Activated CD8-positive, alpha-beta T cell treated with anti-CD3 and anti-CD28 coated beads, Interleukin-2, amount 10 ng/mL, durations not matched to agents 7 days and 5 days (primary cell): ENCODE results near the gene RNF123. TPM values are rescaled to one million over a fixed set of nuclear protein-coding genes. Genes with fewer than 3 reads are reported as not detected.

Experiments
- ATAC-seq: fragments of 150-1000 bp; cut with Tn5 transposase; one replicate; pipeline ENCODE4 v1.10.0; 2021; ENCODE audit warnings: moderate library complexity
- CTCF ChIA-PET: fragments of 350-600 bp; sonication (Branson Sonifier 250); formaldehyde crosslinking; loops from one replicate; lab custom pipeline; 2021; ENCODE audit warnings: antibody characterized with exemption; lab: Charles Lee
- POLR2A ChIA-PET: fragments of 350-600 bp; sonication (Branson Sonifier 250); formaldehyde crosslinking; loops from one replicate; lab custom pipeline; 2021; ENCODE audit warnings: antibody characterized with exemption; lab: Charles Lee
- DNase-seq: peaks from one replicate; pipeline ENCODE4 v3.0.0-alpha.2; 2020
- H3K27ac Mint-ChIP-seq: one replicate; pipeline ENCODE4 v1.8.0; 2021; ENCODE audit warnings: mild to moderate bottlenecking, mixed read lengths
- H3K27me3 Mint-ChIP-seq: one replicate; pipeline ENCODE4 v1.8.0; 2021; ENCODE audit warnings: low read depth, mixed read lengths
- H3K36me3 Mint-ChIP-seq: one replicate; pipeline ENCODE4 v1.8.0; 2021; ENCODE audit warnings: low read depth, mixed read lengths
- H3K4me1 Mint-ChIP-seq: one replicate; pipeline ENCODE4 v1.8.0; 2021; ENCODE audit warnings: low read depth, mixed read lengths
- H3K4me3 Mint-ChIP-seq: one replicate; pipeline ENCODE4 v1.8.0; 2021; ENCODE audit warnings: mild to moderate bottlenecking, mixed read lengths
- H3K9me3 Mint-ChIP-seq: one replicate; pipeline ENCODE4 v1.8.0; 2022; ENCODE audit warnings: mixed read lengths; ENCODE audit not compliant: insufficient read depth
- total RNA-seq, 2 experiments: library from RNA; stranded (reverse); gene quantifications; one replicate each; pipeline ENCODE4 v1.2.3, GENCODE V29; 2021

The RNF123 gene
- total RNA-seq, 2 experiments from 2014 or later, result 36.3 to 45.8 TPM

DNA sequence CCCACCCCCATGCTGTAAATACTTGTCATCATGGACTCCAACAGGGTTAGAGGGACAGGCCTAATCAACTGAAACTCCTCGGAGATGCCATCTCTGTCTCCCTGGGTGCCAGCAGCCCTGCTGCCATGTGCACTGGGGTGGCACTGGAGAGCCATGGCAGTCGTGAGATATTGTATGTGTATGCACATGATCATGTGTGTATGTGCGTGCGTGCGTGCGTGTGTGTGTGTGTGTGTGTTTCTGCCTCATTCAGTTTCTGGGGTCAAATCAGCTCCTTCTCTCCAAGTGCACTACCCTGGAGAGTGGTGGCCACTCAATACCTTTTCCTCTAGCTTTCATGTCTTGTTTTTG, 18.4 kb upstream of the RNF123 start:
- Mint-ChIP-seq H3K36me3 (peaks cover 7% of the 10 kb centered on the region), H3K9me3 (no peaks in the 10 kb centered on the region), H3K27me3 (no peaks in the 10 kb centered on the region), H3K4me1 (peaks cover 26% of the 10 kb centered on the region), H3K4me3 (no peak overlapping the region), H3K27ac (no peak overlapping the region)
- no peak for DNase-seq
- ATAC-seq, result no peak
- POLR2A ChIA-PET, result no interaction called here
- CTCF ChIA-PET, result interaction anchor here (0.7 to 5.4 kb wide), 14 partner anchors 13 to 151 kb away, joined by 3 to 228 read pairs (median 4); partner anchors contain the start of gene INKA1

DNA sequence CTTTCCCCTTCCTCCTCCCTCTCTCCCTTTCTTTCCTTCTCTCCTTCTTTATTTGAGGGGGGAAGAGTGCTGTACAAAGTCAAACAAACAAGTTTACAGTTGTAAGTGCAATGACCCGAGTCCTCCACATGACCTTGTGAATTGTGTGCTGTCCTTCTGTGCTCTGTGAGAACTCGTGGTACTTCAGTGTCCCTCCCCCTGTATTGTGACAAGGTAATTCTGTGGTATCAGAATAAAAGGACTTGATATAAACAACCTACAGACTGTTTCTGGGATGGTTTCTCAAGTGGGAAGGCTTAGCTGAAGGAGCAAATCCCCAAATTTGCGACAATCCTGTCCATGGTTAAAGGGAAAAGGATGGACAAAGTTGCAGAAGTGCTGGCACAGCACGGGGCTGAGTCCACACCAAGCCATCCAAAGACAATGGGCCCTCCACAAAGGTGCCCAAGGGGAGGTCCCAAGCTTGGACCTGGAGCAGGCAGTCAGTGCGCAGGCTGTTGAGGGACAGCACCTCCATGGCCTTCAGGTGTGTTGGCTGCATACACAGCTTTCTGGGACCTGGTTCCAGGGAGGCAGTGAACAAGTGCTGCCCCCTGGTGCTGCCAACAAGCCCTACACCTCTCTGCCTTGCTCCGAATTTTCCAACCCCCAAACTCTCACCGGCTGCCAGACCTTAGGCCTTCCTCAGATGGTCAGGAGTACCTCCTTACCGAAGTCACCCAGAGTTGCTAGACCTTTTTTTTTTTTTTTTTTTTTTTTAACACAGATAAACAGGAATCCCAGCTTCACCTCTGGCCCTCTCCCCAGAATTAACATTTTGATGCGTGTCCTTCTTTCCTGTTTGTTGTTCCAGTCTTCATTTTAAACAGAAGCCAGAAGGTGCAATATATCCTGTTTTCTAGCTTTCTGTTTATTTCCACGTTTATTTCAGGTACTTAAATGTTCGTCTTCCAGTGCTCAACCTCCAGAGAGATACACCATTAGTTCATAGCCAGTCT, 17.8 kb upstream of the RNF123 start:
- CTCF ChIA-PET, result interaction anchor here (0.7 to 5.4 kb wide), 22 partner anchors 14 to 340 kb away, joined by 3 to 228 read pairs (median 4); partner anchors contain the start of genes BSN, DAG1 and INKA1
- Mint-ChIP-seq H3K4me1 (peaks cover 25% of the 10 kb centered on the region), H3K9me3 (no peaks in the 10 kb centered on the region), H3K27me3 (no peaks in the 10 kb centered on the region), H3K36me3 (peaks cover 11% of the 10 kb centered on the region), H3K4me3 (peak overlapping the region; percentile 69), H3K27ac (peak overlapping the region; percentile 72)
- ATAC-seq, result no peak
- peak; percentile 83 for DNase-seq
- POLR2A ChIA-PET, result interaction anchor here (0.5 to 1.0 kb wide), 4 partner anchors 71 to 277 kb away, joined by 3 read pairs; no protein-coding TSS in a partner anchor

DNA sequence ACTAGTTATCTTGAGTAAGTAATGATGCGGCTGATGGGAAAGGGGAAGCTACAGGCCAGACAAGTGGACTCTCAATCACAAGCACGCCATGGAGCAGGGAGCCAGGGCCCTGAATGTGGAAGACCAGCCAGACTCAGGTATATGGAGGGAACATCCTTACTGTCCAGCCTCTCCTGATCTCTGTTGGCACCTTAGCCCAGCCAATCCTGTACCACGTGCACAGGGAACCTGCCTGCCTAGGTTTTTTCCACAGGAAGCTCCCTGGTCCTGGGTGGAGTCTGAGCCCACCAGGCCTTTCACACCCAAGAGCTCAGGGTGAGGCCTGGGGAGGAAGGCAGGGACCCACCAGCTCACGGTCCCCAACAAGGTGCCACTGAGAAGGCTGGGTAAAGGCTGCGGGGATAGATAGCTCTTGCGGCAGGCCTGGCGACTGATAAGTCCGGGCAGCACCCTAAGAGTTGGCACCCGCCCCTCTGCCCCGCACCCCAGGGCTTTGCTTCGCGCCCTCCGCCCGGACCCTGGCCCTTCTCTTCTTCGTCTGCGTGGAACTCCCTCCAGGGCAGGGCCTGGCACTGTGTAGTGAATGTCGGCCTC, 16.1 kb upstream of the RNF123 start:
- ChIA-PET CTCF (interaction anchor here (0.8 to 5.4 kb wide), 5 partner anchors 28 to 174 kb away, joined by 3 to 228 read pairs (median 4); no protein-coding TSS in a partner anchor), POLR2A (interaction anchor here (0.9 to 1.0 kb wide), 3 partner anchors 9 to 133 kb away, joined by 3 to 9 read pairs (median 4); no protein-coding TSS in a partner anchor)
- Mint-ChIP-seq H3K9me3 (no peaks in the 10 kb centered on the region), H3K27ac (peak overlapping the region; percentile 99), H3K4me1 (peaks cover 28% of the 10 kb centered on the region), H3K4me3 (peak overlapping the region; percentile 93), H3K36me3 (peaks cover 21% of the 10 kb centered on the region), H3K27me3 (no peaks in the 10 kb centered on the region)
- no peak for ATAC-seq
- no peak for DNase-seq

DNA sequence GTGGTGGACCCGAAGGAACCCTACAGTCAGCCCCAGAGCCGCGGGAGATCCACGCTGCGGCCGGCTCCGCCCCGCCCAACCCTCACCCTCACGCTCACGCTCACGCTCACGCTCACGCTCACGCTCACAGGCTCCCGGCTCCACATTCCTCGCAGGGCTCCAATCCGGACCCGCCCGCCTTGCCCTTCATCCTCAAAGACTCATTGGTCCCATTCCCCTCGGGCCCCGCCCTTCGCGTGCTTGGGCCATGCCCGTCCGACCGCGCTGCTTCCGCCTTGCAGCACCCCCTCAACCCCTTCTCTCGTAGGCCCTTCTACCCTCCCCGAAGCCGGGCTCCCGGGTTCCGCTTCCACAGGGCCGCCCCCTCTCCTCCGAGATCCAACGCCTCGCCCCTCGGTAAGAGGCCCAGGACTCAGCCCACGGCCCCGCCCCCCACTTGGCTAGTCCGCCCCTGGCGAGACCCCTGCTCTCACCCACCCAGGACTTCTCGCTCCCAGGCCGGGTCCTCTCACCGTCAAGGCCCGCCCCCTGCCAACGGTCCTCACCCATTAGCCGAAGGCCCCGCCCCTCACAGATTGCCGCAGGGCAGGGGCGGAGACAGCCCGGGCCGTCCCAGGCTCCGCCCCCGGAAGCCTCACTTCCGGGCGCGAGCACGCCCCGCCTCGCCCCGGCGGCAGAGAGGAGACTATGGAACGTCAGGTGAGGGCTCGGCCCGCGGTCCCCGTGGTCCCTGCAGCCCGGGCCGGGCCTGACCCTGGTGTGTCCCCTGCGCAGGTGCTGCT, 15.5 kb upstream of the RNF123 start, which contains the start of gene APEH:
APEH (plus strand) TSS at position 637 of the 782 bp plus-strand sequence; CDS start at position 688, 51 bp downstream.
- Mint-ChIP-seq H3K4me1 (peaks cover 28% of the 10 kb centered on the region), H3K36me3 (peaks cover 25% of the 10 kb centered on the region), H3K9me3 (no peaks in the 10 kb centered on the region), H3K27ac (peak within 1 kb of the TSS; percentile 99), H3K27me3 (no peaks in the 10 kb centered on the region), H3K4me3 (peak within 1 kb of the TSS; percentile 93)
- CTCF ChIA-PET, result interaction anchor here (0.8 to 5.4 kb wide), 2 partner anchors 107 to 135 kb away, joined by 4 to 228 read pairs; no protein-coding TSS in a partner anchor
- POLR2A ChIA-PET, result interaction anchor here (1.0 kb wide), 1 partner anchor 134 kb away, joined by 9 read pairs; no protein-coding TSS in a partner anchor
- ATAC-seq, result peak; percentile 91
- peak; percentile 99 for DNase-seq

DNA sequence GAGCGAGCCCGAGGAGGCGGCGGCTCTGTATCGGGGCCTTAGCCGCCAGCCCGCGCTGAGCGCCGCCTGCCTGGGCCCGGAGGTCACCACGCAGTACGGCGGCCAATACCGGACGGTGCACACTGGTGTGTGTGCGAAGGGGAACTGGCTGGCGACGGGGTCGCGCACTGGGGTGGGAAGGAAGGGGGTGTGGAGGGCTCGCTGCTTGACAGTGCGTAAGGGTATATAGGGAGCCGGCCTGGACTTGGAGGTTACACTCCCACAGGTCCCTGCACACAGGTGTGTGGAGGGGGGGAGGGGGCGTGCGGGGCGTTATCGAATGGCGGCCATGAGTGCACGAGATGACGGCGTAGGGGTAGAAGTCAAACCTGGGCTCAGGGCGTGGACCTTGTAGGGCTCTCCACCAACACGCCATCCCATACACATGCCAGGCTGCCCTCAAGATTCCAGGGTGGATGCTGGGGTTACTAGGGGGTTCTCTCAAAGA, 14.8 kb upstream of the RNF123 start:
- ChIA-PET CTCF (no interaction called here), POLR2A (no interaction called here)
- no peak for ATAC-seq
- Mint-ChIP-seq H3K27me3 (no peaks in the 10 kb centered on the region), H3K4me1 (peaks cover 28% of the 10 kb centered on the region), H3K27ac (peak overlapping the region; percentile 99), H3K4me3 (peak overlapping the region; percentile 93), H3K36me3 (peaks cover 25% of the 10 kb centered on the region), H3K9me3 (no peaks in the 10 kb centered on the region)
- peak; percentile 45 for DNase-seq

DNA sequence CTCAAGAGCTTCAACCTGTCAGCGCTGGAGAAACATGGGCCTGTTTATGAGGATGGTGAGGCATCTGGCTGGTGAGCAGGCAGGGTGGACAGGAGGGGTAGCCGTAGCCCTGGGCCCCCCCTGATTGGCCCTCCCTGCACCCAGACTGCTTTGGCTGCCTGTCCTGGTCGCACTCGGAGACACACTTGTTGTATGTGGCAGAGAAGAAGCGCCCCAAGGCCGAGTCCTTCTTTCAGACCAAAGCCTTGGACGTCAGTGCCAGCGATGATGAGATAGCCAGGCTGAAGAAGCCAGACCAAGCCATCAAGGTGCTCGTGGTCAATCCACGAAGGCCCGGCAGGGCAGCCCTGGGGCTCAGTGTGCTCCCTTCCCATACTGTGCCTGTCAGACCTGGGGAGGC, 13.4 kb upstream of the RNF123 start:
- Mint-ChIP-seq H3K36me3 (peaks cover 32% of the 10 kb centered on the region), H3K9me3 (no peaks in the 10 kb centered on the region), H3K27ac (peak overlapping the region; percentile 52), H3K27me3 (no peaks in the 10 kb centered on the region), H3K4me3 (peak overlapping the region; percentile 93), H3K4me1 (peaks cover 28% of the 10 kb centered on the region)
- CTCF ChIA-PET, result interaction anchor here (2.2 kb wide), 1 partner anchor 136 kb away, joined by 12 read pairs; no protein-coding TSS in a partner anchor
- POLR2A ChIA-PET, result no interaction called here
- ATAC-seq, result no peak
- no peak for DNase-seq

DNA sequence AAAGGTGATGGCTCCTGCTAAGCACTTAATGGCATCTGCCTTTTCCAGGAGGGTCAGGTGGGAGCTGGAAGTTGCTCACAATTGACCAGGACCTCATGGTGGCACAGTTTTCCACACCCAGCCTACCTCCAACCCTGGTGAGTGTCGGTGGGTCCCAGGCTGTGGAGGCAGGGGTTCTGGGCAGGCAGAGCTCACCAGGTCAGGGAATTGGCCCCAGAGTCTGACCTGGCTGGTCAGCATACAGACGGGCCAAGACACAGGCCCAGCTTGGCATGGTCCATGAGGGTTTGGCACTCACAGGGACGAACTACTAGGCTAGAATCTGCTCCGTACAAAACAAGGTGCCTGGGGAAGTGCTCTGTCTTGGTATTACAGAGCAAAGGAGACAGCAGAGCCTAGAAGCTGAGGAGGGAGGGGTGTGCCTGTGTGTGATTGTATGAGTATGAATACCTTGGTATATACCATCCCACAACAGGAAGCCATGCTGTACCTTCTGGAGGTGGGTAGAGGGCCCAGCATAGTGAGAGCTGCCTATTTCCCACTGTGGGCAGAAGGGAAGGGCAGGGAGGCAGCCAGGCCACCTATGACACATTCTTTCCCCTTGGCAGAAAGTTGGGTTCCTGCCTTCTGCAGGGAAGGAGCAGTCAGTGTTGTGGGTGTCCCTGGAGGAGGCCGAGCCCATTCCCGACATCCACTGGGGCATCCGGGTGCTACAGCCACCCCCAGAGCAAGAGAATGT, 8.7 kb upstream of the RNF123 start:
- H3K4me3 Mint-ChIP-seq, result no peak overlapping the region
- H3K36me3 Mint-ChIP-seq, result peaks cover 41% of the 10 kb centered on the region
- no peak for ATAC-seq
- DNase-seq, result no peak
- POLR2A ChIA-PET, result no interaction called here
- peaks cover 9% of the 10 kb centered on the region for H3K4me1 Mint-ChIP-seq
- H3K27me3 Mint-ChIP-seq, result no peaks in the 10 kb centered on the region
- no peaks in the 10 kb centered on the region for H3K9me3 Mint-ChIP-seq
- no peak overlapping the region for H3K27ac Mint-ChIP-seq
- CTCF ChIA-PET, result interaction anchor here (2.0 kb wide), 1 partner anchor 141 kb away, joined by 7 read pairs; no protein-coding TSS in a partner anchor

DNA sequence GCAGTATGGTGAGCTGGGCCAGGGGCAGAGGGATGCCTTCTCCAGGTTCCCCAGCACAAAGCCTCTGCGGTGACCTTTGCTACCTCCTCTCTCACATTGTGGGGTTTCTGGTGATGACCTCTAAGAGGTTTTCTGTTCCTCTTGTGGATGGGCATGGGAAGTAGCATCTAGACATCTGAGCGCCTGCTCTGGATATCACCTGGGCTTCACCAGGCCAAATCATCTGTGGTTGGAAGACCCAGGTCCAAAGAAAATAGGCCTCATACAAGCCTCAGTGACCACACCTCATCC, 8.2 kb upstream of the RNF123 start:
- Mint-ChIP-seq H3K36me3 (peaks cover 37% of the 10 kb centered on the region), H3K27ac (no peak overlapping the region), H3K27me3 (no peaks in the 10 kb centered on the region), H3K4me1 (peaks cover 6% of the 10 kb centered on the region), H3K4me3 (no peak overlapping the region), H3K9me3 (no peaks in the 10 kb centered on the region)
- DNase-seq, result no peak
- no peak for ATAC-seq
- POLR2A ChIA-PET, result no interaction called here
- CTCF ChIA-PET, result interaction anchor here (2.0 kb wide), 1 partner anchor 141 kb away, joined by 7 read pairs; no protein-coding TSS in a partner anchor

DNA sequence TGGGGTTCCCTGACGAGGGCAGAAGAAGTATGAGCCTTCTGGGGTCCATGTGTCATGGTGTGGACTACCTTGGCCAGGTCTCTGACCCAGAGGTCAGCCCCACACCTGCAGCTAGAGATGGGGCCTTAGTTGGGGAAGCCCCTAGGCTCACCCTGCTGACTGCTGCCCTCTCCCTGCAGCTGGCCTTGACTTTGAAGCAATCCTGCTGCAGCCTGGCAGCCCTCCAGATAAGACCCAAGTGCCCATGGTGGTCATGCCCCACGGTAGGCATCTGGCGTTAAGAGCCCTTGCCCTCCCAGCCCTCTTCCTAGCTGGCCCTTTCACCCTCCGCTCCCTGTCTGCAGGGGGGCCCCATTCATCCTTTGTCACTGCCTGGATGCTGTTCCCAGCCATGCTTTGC, 7.8 kb upstream of the RNF123 start:
- no peak for DNase-seq
- no peaks in the 10 kb centered on the region for H3K9me3 Mint-ChIP-seq
- CTCF ChIA-PET, result no interaction called here
- no peaks in the 10 kb centered on the region for H3K27me3 Mint-ChIP-seq
- no peak overlapping the region for H3K27ac Mint-ChIP-seq
- ATAC-seq, result no peak
- H3K4me3 Mint-ChIP-seq, result no peak overlapping the region
- POLR2A ChIA-PET, result no interaction called here
- peaks cover 8% of the 10 kb centered on the region for H3K4me1 Mint-ChIP-seq
- H3K36me3 Mint-ChIP-seq, result peaks cover 35% of the 10 kb centered on the region

DNA sequence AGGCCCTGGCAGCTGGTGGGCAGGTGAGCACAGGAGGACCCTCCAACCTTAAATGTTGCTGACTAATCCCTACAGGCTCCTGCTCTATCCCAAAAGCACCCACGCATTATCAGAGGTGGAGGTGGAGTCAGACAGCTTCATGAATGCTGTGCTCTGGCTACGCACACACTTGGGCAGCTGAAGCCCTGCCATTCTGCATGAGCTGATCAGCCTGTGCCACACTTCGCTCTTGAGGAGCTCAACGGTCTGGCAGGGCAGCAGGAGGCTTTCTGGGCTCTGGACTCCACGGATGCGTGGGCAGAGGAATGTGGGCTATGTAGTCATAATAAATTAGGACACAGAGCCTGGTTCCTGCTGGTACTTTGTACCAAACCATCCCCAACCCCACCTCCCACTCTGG, 6.2 kb upstream of the RNF123 start:
- peaks cover 25% of the 10 kb centered on the region for H3K36me3 Mint-ChIP-seq
- POLR2A ChIA-PET, result interaction anchor here (0.6 kb wide), 1 partner anchor 327 kb away, joined by 3 read pairs; no protein-coding TSS in a partner anchor
- no peaks in the 10 kb centered on the region for H3K27me3 Mint-ChIP-seq
- DNase-seq (no peak), ATAC-seq (no peak)
- peaks cover 12% of the 10 kb centered on the region for H3K4me1 Mint-ChIP-seq
- CTCF ChIA-PET, result interaction anchor here (1.1 kb wide), 1 partner anchor 143 kb away, joined by 3 read pairs; no protein-coding TSS in a partner anchor
- H3K9me3 Mint-ChIP-seq, result no peaks in the 10 kb centered on the region
- H3K4me3 Mint-ChIP-seq, result no peak overlapping the region
- no peak overlapping the region for H3K27ac Mint-ChIP-seq
